Measurements from ENCODE around the gene SLC7A14.

DNA sequence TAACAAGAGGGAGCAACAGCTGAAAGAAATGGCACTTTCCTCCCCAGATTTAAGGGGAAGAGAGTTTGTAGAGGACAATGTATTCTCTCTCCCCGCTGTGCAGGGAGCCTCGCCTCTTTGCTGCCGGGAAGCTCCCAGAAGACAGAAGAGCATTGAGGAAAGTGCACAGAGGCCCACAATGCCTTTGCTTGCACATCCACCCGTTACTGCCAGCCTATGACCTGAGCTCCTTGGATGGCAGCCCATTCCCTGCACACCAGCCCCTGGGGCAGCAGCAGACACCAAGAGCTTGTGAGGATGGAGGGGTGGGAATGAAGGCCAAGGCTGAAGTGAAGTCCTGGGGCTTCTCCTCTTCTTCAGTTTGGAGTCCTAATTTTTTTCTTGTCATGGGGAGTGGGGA is 100.2 kb downstream of the SLC7A14 start:
- TF ChIP-seq, protein P1, sequence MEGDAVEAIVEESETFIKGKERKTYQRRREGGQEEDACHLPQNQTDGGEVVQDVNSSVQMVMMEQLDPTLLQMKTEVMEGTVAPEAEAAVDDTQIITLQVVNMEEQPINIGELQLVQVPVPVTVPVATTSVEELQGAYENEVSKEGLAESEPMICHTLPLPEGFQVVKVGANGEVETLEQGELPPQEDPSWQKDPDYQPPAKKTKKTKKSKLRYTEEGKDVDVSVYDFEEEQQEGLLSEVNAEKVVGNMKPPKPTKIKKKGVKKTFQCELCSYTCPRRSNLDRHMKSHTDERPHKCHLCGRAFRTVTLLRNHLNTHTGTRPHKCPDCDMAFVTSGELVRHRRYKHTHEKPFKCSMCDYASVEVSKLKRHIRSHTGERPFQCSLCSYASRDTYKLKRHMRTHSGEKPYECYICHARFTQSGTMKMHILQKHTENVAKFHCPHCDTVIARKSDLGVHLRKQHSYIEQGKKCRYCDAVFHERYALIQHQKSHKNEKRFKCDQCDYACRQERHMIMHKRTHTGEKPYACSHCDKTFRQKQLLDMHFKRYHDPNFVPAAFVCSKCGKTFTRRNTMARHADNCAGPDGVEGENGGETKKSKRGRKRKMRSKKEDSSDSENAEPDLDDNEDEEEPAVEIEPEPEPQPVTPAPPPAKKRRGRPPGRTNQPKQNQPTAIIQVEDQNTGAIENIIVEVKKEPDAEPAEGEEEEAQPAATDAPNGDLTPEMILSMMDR (IDR thresholded peaks at IDR 0.05; ENCODE audit: extremely low read depth in 1 of 2, insufficient read depth in 1 of 2, low read depth in 1 of 2, low read length in 2 of 2), result no peak
- TF ChIP-seq EZH2 (IDR thresholded peaks at IDR 0.05; ENCODE audit: borderline replicate concordance, low read depth, low read length, severe bottlenecking), result no peak
